HepG2 (cell line): ENCODE results near the gene CD9. TPM values are rescaled to one million over a fixed set of nuclear protein-coding genes. Genes with fewer than 3 reads are reported as not detected.
A peak's percentile ranks its signal among the peaks of the same experiment; 100 is the strongest.

Experiments used
- ATAC-seq: fragments of 200-7000 bp; cut with Tn5 transposase; 3 replicates; pipeline ENCODE4 v1.9.1; 2020; ENCODE audit warnings: mild to moderate bottlenecking, moderate library complexity
- BruUV-seq: library from RNA; stranded (reverse); fragments of 400-500 nt; replicated peaks from 2 replicates; lab custom pipeline; 2021; lab: Mats Ljungman, UMichigan
- CTCF ChIA-PET: fragments of 300-600 bp; formaldehyde crosslinking; extraction: SDS; loops from one replicate; lab custom pipeline; 2021; ENCODE audit warnings: low total read pairs, inconsistent platforms, low intra/inter-chr PET ratio; lab: Yijun Ruan, JAX
- POLR2A ChIA-PET: fragments of 350-600 bp; sonication (Branson Sonifier 250); formaldehyde crosslinking; loops from one replicate; lab custom pipeline; 2020; ENCODE audit warnings: antibody characterized with exemption, inconsistent platforms; lab: Yijun Ruan, JAX
- DNase-seq: peaks from one replicate; pipeline ENCODE4 v3.0.0-alpha.2; 2015; ENCODE audit warnings: low spot score
- FAIRE-seq: peaks from 3 replicates; lab custom pipeline; 2011; peaks lifted over from hg19 to GRCh38; lab: Jason Lieb, UNC
- H2AFZ ChIP-seq: one replicate; pipeline ENCODE4 v1.6.1; 2011; ENCODE audit warnings: low read length, inconsistent platforms
- H3K27ac ChIP-seq: fragments of 300-600 bp; 3 replicates; pipeline ENCODE4 v1.8.0; 2011; ENCODE audit warnings: mixed run types, mild to moderate bottlenecking, mixed read lengths, low read length, inconsistent platforms; ENCODE audit not compliant: insufficient read depth; ENCODE audit errors: extremely low read length
- H3K27me3 ChIP-seq, 2 experiments: fragments of 200-600 bp in 1 of 2; 2 replicates in 1 of 2; 3 replicates in 1 of 2; pipeline versions ENCODE4 v1.6.0 to v1.8.0; 2011; ENCODE audit warnings: low read length in 2 of 2, mild to moderate bottlenecking in 2 of 2, moderate library complexity in 2 of 2, inconsistent platforms in 1 of 2; ENCODE audit not compliant: insufficient read depth in 2 of 2, control insufficient read depth in 1 of 2
- H3K36me3 ChIP-seq, 2 experiments: fragments of 200-600 bp in 1 of 2; replicated peaks in 1 of 2; 2 replicates in 1 of 2; 3 replicates in 1 of 2; pipeline versions ENCODE4 v1.5.1 to v1.8.0; 2011; ENCODE audit warnings: low read length in 2 of 2, inconsistent platforms in 1 of 2; ENCODE audit not compliant: insufficient read depth in 2 of 2, control insufficient read depth in 1 of 2
- H3K4me1 ChIP-seq: 2 replicates; pipeline ENCODE4 v1.5.1; 2012; ENCODE audit warnings: low read length, inconsistent platforms; ENCODE audit not compliant: insufficient read depth
- H3K4me2 ChIP-seq: 2 replicates; pipeline ENCODE4 v1.6.0; 2011; ENCODE audit warnings: low read depth, low read length, inconsistent platforms
- H3K4me3 ChIP-seq, 3 experiments: fragments of 200-600 bp in 1 of 3; sonication (generic), shearing (Covaris generic) in 1 of 3; replicated peaks in 1 of 3; 2 replicates each; pipeline ENCODE4 v1.5.1; 2011 to 2016; ENCODE audit warnings: low read length in 3 of 3, inconsistent platforms in 2 of 3, low read depth in 2 of 3, mild to moderate bottlenecking in 2 of 3, control low read depth in 1 of 3, mixed read lengths in 1 of 3; ENCODE audit not compliant: insufficient read depth in 1 of 3
- H3K79me2 ChIP-seq: one replicate; pipeline ENCODE4 v1.6.1; 2011; ENCODE audit warnings: low read length, inconsistent platforms; ENCODE audit not compliant: insufficient read depth
- H3K9ac ChIP-seq: 2 replicates; pipeline ENCODE4 v1.6.0; 2011; ENCODE audit warnings: mild to moderate bottlenecking, low read depth, low read length, inconsistent platforms; ENCODE audit not compliant: insufficient read depth
- H3K9me3 ChIP-seq: 2 replicates; pipeline ENCODE4 v1.5.1; 2012; ENCODE audit warnings: mild to moderate bottlenecking, low read length
- H4K20me1 ChIP-seq: 2 replicates; pipeline ENCODE4 v1.6.0; 2011; ENCODE audit warnings: inconsistent platforms, mild to moderate bottlenecking, low read length, moderate library complexity; ENCODE audit not compliant: insufficient read depth
- MAZ ChIP-seq, 2 experiments: sonication (generic) in 1 of 2; formaldehyde crosslinking in 1 of 2; IDR thresholded peaks; 2 replicates each; pipeline versions ENCODE4 v1.5.0 to v1.6.1; 2012 to 2020; ENCODE audit warnings: low read depth in 2 of 2, mild to moderate bottlenecking in 2 of 2, borderline replicate concordance in 1 of 2, improper control_type of control experiment in 1 of 2, low read length in 1 of 2, missing genetic modification reagents in 1 of 2, moderate library complexity in 1 of 2
- MEIS2 ChIP-seq: sonication (generic); formaldehyde crosslinking; IDR thresholded peaks from 2 replicates; pipeline ENCODE4 v1.9.0; 2021; ENCODE audit warnings: mild to moderate bottlenecking, missing genetic modification reagents
- POLR2A ChIP-seq, 2 experiments: IDR thresholded peaks; 2 replicates each; pipeline ENCODE4 v1.6.1; 2011; ENCODE audit warnings: low read depth in 2 of 2, low read length in 2 of 2, mild to moderate bottlenecking in 1 of 2, moderate library complexity in 1 of 2; ENCODE audit not compliant: insufficient read depth in 1 of 2
- ZNF367 ChIP-seq: sonication (generic); formaldehyde crosslinking; IDR thresholded peaks from 2 replicates; pipeline ENCODE4 v1.4.0; 2020; ENCODE audit warnings: missing genetic modification reagents, borderline replicate concordance
- ZNF614 ChIP-seq: IDR thresholded peaks from 2 replicates; pipeline ENCODE4 v1.6.1; 2018; ENCODE audit warnings: missing biosample characterization, missing genetic modification reagents, inconsistent platforms, borderline replicate concordance
- ZSCAN21 ChIP-seq: sonication (generic); formaldehyde crosslinking; IDR thresholded peaks from 2 replicates; pipeline ENCODE4 v1.8.0; 2022; ENCODE audit warnings: mild to moderate bottlenecking, missing genetic modification reagents, moderate library complexity, borderline replicate concordance
- WGBS: methylation state at CpG from one replicate; pipeline ENCODE4 v1.1.6; 2017; ENCODE audit warnings: low lambda C conversion rate; 5-methylcytosine and 5-hydroxymethylcytosine counted together
- in situ Hi-C: cut with HindIII; loops from 2 replicates; pipeline ENCODE4 v1.10.0; 2017; ENCODE audit warnings: low pct_unique_long_range_greater_than_20kb; ENCODE audit not compliant: extremely low pct_ligation_motif_present
- intact Hi-C: fragments of 100-400 bp; cut with micrococcal nuclease; formaldehyde crosslinking; loops from one replicate; pipeline ENCODE4 v1.10.0; 2022; ENCODE audit not compliant: unreplicated experiment
- polyA plus RNA-seq, 8 experiments: library from polyadenylated mRNA; depleted of rRNA in 3 of 8; stranded (reverse) in 7 of 8; unstranded in 1 of 8; fragments of >200 nt; fragmentation: Illumina TruSeq in 4 of 8; extraction: Trizol in 4 of 8; gene quantifications; 2 replicates each; pipeline versions ENCODE4 v1.2.1 to v1.2.3, GENCODE V29; 2011 to 2016; ENCODE audit warnings: low read depth in 4 of 8, missing spikeins in 1 of 8, mixed read lengths in 1 of 8; ENCODE audit not compliant: insufficient read depth in 1 of 8
- total RNA-seq, 5 experiments: library from RNA; depleted of rRNA; stranded (reverse); fragments of >200 nt; fragmentation: Illumina TruSeq; extraction: Trizol; gene quantifications; 2 replicates each; pipeline ENCODE4 v1.2.3, GENCODE V29; 2016; ENCODE audit warnings: low read depth in 1 of 5
- TF ChIP-seq, protein P1 (sequence below): sonication (generic); formaldehyde crosslinking; IDR thresholded peaks from 2 replicates; pipeline ENCODE4 v1.8.0; 2022; ENCODE audit warnings: low read depth, missing genetic modification reagents

Gene CD9
- total and polyA plus RNA-seq, 2 of the 13 experiments (the other 11 are each of a cell fraction or from before 2014, with no cell fraction given): 5.8 to 38.3 TPM

DNA sequence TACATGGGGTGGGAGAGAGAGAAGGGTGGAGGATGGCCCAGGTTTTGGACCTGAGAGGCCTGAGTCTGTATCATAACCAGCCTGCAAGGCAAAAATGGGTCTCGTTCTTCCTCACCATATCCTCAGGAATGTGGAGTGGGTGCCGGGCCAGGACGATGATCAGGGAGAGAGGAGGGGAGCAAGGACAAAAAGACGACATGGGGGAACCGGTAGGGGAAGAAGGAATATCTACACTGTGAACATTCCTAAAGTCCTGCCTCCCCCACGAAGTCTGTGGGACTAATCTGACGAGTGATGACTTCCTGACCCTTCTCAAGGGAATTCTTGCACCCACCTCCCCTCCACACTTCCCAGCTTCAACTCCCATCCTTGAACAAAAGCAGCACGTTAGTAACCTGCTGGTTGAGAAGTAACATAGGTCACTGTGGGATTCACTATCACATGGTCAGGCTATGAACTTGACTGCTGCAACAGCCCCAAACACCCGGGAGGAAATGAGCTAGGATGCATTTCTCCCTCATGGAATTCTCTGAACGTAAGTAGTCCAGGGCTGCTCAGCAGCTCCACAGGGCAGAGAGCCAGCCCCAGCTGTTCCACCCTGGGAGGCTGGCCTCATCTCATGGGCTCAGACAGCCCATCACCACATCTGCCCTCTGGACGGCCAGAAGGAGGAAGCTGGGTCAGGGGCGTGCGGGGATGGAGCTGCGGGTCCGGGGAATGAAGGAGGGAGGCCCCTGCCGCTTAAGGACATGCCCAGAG, 38.9 kb upstream of the CD9 start:
- Histone ChIP-seq H3K79me2 (no peaks in the 10 kb centered on the region), H3K4me2 (no peak overlapping the region), H2AFZ (no peak overlapping the region), H3K36me3 (no peaks in the 10 kb centered on the region), H4K20me1 (no peaks in the 10 kb centered on the region), H3K4me1 (peaks cover 30% of the 10 kb centered on the region), H3K27me3 (peaks cover 4 to 18% of the 10 kb centered on the region in 2 experiments; a peak in 2 of 5 replicates), H3K27ac (no peak overlapping the region), H3K9ac (no peak overlapping the region), H3K9me3 (no peaks in the 10 kb centered on the region), H3K4me3 (no peak overlapping the region)
- BruUV-seq: no TSS peak
- POLR2A ChIA-PET: no interaction called here
- whole genome bisulfite sequencing: 22% methylated on average over 12 of the region's 16 CpGs
- TF ChIP-seq MAZ (IDR thresholded peaks at IDR 0.05; ENCODE audit: borderline replicate concordance, low read depth, low read length) (no peak), MAZ (CRISPR knock-in tag; IDR thresholded peaks at IDR 0.05; ENCODE audit: low read depth) (no peak), ZSCAN21 (CRISPR knock-in tag) (no peak), ZNF614 (CRISPR knock-in tag) (no peak), MEIS2 (CRISPR knock-in tag) (no peak), POLR2A (IDR thresholded peaks at IDR 0.05; ENCODE audit: insufficient read depth in 1 of 2, low read depth in 2 of 2, low read length in 2 of 2) (no peak), ZNF367 (CRISPR knock-in tag) (no peak)
- TF ChIP-seq, protein P1, sequence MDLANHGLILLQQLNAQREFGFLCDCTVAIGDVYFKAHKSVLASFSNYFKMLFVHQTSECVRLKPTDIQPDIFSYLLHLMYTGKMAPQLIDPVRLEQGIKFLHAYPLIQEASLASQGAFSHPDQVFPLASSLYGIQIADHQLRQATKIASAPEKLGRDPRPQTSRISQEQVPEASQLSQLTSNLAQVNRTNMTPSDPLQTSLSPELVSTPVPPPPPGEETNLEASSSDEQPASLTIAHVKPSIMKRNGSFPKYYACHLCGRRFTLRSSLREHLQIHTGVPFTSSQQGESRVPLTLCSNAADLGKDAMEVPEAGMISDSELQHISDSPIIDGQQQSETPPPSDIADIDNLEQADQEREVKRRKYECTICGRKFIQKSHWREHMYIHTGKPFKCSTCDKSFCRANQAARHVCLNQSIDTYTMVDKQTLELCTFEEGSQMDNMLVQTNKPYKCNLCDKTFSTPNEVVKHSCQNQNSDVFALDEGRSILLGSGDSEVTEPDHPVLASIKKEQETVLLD (CRISPR knock-in tag): no peak
- no peak for DNase-seq
- in situ Hi-C loops (no loop called here), intact Hi-C loops (no loop called here)
- no peak for FAIRE-seq
- peak; percentile 14; the same call in 1 of the 3 replicates for ATAC-seq
- CTCF ChIA-PET: no interaction called here
